HG02798 (cell line): ENCODE results near the gene ADCY9.

Experiments used
- ATAC-seq: cut with Tn5 transposase; IDR thresholded peaks from one replicate; pipeline ENCODE4 v1.9.1; 2021; ENCODE audit warnings: mild to moderate bottlenecking; ENCODE audit not compliant: unreplicated experiment, poor library complexity

Gene ADCY9

DNA sequence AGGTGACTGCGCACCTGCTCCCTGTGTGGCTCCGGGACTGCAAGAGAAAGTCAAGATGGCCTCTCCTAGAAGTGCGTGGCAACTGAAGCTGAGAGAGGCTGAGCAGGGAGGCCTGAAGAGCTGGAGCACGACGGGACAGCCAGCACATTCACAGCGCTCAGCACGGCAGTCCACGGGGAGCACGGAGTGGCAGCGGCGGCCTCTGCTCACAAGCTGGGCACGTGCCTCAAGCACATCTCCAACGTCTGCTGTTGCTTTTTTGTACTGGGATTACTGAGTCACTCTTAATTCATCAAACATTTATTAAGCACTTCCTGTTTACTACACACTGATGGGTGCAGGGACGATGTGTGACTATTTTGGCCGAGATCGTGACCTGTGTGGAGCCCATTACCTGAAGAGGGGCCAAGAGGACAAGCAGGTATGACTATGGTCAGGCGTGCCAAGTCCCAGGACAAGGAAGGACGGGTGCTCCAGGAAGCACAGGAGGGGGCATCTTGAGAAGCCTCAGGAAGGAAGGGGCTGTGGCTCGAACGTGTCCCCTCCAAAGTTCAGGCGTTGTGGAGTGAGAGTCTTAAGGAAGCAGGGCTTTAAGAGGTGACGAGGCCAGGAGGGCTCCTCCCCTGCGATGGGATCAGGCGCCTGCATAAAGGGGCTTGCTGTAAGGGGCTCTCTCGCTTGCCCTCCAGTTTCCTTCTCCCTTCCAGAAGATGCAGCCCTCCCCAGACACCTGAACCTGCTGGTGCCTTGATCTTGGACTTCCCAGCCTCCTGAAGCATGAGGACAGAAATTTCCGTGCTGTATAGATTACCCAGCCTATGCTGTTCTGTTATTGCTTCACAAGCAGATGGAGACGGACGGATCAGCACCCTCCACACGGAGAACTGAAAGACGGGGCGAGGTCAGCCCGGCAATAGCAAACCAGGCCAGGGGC is 105.8 kb downstream of the ADCY9 start:
- no peak for ATAC-seq

DNA sequence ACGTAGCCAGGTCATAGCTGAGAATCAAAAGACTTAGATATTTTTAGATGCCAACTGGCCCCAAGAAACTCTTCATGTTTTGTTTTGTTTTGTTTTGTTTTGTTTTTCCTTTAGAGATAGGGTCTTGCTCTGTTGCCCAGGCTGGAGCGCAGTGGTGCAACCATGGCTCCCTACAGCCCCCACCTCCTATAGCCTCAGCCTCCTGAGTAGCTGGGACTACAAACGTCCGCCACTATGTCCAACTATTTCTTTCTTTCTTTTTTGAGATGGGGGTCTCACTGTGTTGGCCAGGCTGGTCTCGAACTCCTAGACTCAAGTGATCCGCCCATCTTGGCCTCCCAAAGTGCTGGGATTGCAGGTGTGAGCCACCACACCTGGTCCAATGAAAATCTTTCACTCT is 107.1 kb downstream of the ADCY9 start:
- no peak for ATAC-seq

DNA sequence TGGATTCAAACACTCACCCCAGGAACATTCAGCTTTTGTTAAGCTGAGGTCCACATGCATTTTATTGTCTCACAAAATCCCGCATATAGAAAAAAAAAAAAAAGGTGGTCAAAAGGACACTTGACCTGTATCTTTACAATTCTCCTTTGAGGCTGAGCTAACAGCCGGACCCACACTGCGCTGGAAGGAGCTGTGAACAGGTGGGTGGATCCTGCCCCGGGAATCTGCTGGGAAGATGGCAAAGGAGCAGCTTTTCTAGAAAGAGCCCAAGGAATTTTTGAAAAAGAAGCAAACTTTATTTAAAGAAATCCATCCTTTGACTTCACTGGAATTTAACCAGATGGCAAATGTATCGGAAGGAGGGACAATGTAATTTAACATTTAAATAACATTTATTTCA is 108.1 kb downstream of the ADCY9 start:
- ATAC-seq: no peak

DNA sequence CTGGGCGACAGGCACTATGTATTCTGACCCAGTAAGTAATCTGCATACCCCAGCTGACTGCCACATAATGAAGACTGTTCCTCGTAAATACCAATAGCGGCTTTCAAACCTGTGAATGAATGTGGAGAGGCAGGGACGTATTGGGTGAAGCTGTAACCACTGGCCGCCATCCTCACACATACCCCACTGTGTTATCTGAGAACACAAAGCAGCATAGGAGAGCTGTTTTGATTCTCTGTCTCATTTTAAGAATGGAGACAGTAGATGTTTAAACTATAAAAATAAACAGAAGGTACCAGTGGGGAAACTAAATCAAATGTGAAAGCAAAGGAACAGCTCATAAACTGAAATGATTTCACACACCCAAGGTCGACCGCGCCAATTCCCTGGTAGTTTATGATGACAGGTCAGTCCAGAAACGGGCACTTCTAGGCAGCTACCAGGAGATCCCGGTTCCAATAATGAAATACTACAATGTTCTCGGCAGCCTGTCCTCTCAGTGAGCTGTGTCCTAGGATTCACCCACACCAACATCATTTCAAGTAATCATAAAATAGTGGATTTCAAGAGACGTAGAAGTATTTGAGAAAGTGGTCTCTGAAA is 109.7 kb downstream of the ADCY9 start:
- no peak for ATAC-seq

DNA sequence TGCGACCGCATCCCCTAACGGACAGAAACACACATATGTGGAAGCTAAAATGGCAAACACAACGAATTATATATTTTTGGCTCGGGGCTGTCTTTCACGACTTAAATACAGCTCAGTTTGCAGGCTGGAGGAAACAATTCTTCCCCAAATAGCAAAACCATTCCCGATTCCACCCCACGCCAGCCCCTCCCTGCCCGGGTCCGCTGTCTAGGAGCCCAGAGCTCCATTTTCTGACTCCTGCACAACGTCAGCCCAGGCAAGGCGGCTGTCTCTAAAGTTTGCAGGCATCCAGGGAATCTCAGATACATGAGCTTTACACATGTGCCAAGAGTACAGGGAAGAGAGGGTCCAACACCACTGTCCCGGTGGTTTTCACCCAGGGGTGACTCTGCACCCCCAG is 110.5 kb downstream of the ADCY9 start:
- no peak for ATAC-seq

DNA sequence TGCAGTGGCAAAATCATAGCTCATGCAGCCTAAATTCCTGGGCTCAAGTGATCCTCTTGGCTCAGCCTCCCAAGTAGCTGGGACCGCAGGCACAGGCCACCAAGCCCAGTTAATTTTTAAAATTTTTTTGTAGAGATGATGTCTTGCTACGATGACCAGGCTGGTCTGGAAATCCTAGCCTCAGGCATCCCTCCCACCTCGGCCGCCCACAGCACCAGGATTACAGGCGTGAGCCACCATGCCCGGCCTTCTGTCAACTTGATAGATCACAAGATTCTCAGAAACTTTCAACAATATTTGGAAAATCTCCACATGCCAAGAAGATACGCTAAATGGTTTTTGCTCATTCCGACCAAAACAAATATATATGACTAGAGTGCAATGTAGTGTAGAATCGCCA is 111.0 kb downstream of the ADCY9 start:
- no peak for ATAC-seq

DNA sequence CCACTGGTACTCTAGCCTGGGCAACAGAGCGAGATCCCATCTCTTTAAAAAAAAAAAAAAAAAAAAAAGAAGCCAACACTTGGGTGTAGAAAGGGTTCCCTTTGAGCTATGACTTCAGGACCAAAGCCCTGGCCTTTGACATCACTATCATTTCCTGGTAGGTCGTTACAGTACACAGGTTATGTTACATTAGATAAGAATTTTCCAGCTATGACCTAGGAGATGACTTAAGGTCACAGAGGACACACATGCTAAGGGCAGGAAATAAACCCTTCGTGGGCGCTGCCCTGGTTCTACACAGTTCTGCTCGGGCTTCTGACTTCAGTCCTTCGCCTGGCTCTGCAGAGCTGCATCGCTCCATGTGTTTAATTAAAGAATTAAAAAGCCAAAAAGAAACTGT is 112.0 kb downstream of the ADCY9 start:
- ATAC-seq: no peak

DNA sequence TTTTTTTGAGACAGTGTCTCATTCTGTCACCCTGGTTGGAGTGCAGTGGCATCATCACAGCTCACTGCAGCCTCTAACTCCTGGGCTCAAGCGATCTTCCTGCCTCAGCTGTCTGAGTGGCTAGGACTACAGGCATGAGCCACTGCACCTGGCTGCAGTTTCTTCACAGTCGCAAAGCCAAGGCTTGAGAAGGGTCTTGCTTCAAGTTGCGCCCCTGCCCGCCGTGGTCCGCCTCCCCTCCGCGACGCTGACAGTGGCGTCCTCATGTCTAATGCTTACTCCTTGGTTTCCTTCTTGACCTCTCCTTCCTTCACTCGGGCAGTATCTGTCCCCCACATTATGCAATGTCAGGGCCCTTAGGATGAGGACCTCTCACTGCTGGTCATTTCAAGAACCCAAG is 112.7 kb downstream of the ADCY9 start:
- ATAC-seq: no peak

DNA sequence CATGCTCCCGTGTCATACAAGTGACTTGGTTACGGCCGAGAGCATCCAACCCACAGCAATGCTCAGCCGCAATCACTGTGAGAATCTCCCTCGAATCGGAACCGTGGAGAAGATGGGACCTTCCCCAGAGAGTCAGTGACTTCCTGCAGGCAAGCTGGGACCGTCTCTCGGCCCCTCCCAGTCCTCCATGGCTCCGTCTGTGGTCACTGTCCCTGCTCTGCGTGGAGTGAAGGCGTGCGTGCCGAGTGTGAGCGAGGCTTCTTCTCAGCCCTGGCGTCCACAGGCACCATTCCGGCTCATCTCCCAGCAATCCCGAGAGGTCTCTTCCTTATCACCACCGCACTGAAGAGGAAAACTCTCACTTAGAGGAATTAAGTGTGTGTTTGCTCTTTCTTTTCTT is 113.1 kb downstream of the ADCY9 start:
- ATAC-seq: no peak

DNA sequence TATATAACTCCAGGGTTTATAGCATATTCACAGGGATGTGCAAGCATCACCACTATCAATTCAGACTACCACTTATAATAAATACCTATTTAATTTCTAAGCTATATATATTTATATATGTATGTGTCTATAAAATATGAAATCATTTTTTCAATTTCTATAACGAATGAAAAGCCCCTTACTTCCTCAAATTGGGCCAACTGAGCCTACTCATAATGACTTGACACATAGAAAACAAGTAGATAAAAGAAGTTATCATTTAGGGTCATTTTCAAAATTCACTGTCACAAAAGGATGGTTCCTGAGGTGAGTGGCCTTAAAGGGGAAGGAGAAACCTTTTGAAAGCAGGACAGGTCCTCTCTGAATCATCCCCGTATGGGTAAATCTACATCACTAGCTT is 114.1 kb downstream of the ADCY9 start:
- ATAC-seq: no peak

DNA sequence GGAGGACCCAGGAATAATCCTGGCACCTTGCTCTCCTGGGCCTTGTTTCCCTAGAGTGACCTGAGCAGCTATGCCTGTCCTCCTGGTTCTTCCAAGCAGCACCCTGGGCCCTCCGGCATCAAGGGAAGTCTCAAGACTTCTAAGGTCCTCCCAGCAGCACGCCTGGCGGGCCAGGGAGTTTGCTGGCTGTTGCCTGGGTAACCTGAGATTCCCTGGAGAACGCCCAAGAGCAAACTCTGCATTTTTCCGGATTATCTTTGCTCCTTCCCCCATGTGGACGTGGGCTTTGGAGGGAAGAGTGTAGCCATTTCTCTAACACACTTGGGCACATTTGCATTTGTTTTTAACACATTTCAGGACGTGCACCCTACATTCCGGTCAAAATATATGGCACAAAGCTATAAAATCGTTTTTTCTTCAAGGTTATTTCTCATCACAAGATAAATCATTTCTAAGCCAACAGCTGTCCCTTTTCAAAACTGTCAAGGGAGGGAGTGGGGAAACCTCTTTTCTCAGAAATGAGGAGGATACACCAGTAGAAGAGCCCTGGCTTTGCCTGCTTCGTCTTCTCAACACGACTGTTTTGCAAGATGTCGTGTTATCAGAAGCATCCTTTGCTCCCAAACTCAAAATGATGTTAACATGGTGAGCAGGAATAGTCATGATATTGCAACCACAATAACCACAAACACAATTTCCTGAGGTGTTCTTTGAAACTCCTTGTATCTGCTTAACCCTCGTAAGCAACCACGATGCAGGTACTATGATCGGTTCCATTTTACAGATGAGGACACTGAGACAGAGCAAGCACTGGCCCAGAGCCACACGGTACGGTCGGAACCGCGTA is 116.5 kb downstream of the ADCY9 start:
- no peak for ATAC-seq

DNA sequence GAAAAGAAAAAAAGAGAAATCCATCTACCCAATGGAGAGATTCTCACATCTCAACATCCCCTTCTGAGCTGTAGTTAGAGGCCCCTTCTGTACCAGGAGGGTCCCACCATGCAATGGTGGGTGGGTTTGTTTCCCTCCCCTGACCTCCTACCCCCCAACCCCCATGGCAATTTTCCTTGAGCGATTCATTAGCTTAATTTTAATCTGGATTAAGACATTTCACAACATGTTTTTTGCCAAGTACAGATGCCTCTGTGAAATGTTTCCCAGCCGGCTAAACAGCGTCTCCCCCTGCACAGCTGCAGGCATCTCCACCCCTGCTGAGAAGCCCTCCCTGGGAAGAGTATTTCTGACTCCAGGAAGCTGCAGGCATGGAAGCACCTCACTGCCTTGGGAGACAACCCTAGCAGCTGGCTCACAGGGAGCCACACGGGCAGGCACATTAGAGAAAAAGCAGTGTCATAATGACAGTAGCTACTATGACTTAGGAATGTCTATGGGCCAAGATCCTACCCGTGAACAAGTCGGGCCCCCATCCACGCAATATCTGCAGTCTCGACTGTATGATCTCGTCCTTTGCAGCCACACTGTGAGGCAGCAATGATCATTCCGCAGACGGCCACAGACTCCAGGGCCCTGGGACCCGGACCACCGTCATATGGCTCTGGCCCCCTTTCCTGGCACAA is 117.3 kb downstream of the ADCY9 start:
- no peak for ATAC-seq

DNA sequence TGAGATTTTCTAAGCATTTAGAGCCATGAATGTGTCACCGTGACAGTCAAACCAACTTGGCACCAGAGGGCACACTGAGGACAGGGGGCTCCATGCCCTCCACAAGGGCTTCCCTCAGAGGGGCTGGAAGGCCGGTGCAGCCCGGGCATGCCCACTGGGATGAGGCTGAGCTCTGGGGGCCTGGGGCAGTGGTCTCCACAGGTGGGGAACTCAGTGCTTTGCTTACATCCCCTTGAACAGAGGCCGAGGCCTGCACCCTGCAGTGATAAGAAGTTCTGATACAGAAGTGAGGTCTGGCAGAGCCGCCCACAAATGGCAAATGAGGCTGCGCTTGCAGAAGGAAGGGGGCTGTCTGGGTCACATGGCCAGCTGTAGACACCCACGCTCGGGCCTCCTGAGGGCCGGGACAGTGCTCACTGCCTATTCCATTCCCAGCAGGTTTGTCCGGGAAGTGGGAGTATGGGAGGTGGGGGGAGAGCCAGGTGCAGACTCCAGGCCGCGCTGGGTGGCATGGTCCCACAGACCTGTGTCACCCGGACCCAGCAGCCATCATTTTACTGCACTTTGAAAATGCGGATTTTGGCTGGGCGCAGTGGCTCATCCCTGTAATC is 118.9 kb downstream of the ADCY9 start:
- ATAC-seq: no peak

DNA sequence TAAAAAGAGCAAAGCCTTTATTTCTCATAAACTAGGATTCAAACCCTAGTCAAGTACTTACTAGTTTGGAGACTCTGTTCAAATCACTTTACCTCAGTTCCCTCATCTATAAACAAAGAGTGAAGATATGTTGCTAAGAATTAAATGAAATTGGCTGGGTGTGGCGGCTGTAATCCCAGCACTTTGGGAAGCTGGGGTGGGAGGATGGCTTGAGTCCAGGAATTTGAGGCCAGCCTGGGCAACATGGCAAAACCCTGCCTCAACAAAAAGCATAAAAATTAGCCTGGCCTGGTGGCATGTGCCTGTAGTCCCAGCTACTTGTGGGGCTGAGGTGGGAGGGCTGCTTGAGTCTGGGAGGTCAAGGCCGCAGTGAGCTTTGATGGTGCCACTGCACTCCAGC is 121.2 kb downstream of the ADCY9 start:
- no peak for ATAC-seq

DNA sequence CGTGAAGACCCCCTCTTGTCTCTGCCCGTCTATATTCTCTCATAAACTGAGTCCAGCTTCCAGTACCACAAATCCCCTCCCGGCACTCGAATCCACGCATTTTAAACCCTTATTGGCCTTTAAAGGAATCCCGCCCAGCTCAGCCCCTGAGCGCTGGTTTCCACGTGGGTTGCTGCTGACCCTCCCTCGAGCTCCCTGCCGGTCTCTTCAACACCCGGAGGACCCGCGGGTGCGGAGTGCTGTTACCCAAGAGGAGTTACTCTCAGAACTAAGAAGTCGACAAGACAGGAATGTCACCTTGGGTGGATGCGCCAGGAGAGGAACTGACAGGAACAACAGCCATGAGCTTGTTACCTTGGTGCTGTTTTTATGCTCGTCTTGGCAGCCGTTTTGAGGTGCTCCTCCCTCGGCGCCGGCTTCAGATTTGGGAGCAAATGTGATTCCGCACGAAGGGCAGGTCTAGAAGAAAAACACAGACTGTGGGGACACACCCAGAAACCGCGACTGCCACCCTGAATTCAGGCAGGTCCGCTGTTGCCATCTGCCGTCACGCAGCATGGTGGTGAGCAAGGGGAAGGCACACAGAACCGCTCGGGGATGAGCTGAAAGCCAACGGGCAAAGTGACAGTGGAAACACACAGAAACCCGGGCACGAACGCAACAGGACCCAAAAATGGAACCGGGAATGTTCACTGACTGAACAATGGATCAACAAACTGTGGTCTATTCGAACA is 123.0 kb downstream of the ADCY9 start:
- ATAC-seq: no peak

DNA sequence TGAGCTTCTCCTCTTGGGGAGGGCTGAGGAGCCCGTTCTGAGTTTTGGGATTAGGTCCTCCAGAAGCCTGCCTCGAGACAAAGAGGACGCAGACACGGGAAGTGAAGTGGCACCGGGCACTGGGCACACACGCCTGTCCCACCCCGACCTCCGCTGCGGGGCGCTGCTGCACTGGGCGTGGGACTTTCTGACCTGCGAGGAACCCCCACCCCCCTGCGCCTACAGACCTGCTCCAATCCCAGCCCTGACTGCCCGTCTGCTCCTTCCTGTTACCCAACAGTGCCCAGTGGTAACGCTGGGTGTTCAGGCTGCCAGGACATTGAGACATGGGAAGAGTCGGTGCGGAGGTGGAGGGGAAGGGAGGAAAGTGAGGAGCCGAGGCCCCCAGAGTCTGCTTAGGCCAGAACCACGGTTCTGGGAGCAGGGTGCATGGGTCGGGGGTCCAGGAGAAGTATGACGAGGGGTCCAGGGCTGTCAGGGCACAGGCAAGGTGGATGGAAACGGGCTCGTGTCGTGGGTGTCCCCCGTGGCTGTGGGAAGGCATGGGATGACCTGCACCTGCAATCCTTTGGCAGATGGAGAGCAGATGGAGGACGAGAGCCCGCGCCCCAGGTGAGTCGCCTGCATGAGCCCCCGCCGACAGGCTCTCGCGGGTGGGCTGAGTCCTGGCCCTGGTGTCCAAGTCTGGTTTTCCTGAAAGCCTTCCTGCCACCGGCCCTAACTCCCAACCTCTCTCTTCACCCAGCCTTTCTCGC is 123.8 kb downstream of the ADCY9 start:
- ATAC-seq: no peak

DNA sequence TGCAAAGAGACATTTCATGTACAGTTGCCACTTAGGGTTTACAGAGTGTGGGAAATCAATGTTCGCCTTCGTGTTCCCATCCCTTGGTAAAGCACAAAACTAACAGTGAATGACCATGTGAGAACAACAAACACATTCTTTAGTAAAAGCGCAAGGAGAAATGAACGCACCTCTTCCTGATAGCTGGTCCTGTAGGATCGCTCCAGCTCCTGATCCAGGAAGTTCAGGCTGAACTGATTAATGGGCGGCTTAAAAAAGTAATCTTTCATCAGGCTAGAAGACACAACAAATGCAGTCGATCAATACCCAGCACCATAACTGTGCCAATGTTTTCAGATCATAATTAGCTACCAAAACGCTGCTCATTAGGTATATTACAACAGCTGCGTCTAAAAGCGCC is 127.4 kb downstream of the ADCY9 start:
- ATAC-seq: no peak

DNA sequence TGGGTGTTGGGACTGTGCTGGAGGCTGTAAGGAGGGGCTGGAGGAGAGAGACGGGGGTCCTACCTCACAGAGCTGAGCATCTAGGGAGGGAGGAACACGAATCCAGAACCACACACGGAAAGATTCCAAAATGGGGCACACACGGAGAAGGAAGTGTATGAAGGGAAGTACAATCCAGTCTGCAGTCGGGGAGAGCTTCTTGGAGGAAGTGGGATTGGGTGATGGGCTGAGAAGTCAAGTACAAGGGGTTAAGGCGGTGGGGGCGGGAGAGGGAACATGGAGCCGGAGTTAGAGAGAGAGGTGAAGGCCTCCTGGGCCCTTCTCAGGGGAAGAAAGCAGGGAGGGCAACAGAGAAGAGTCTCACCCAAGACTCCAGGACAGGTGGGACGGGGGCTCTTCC is 128.2 kb downstream of the ADCY9 start:
- no peak for ATAC-seq

DNA sequence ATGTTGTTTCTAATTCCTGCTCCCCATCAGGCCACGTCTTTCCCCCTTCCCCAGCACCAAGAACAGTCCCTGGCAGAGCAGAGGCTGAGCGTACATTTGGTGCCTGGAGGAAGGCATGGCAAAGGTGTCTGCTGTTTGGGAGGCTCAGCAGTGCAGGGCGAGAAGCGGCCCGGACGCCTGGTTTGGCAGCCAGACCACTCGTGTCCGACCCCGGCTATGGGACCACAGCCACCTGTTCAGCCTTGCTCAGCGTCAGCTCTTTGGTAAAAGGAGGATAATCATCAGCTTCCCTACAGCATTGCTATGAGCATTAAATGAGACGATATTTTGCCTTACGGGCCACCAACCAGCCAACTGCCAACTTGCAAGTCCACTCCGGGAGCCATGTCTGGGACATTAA is 129.0 kb downstream of the ADCY9 start:
- ATAC-seq: no peak
